Measurements from ENCODE around the gene PRKN.

Gene PRKN

GRCh38 chr6:162125659-162126058 is 601.9 kb downstream of the PRKN start:
- H3K4me3 ChIP-seq (ENCODE audit: low read depth, low read length): no peak overlapping the region
- TF ChIP-seq MYC (IDR thresholded peaks at IDR 0.05; ENCODE audit: low read depth, low read length) (no peak), MAX (IDR thresholded peaks at IDR 0.05; ENCODE audit: low read depth, low read length) (no peak), POLR2A (IDR thresholded peaks at IDR 0.05; ENCODE audit: extremely low read depth, insufficient read length) (no peak)
- TF ChIP-seq, protein P1, sequence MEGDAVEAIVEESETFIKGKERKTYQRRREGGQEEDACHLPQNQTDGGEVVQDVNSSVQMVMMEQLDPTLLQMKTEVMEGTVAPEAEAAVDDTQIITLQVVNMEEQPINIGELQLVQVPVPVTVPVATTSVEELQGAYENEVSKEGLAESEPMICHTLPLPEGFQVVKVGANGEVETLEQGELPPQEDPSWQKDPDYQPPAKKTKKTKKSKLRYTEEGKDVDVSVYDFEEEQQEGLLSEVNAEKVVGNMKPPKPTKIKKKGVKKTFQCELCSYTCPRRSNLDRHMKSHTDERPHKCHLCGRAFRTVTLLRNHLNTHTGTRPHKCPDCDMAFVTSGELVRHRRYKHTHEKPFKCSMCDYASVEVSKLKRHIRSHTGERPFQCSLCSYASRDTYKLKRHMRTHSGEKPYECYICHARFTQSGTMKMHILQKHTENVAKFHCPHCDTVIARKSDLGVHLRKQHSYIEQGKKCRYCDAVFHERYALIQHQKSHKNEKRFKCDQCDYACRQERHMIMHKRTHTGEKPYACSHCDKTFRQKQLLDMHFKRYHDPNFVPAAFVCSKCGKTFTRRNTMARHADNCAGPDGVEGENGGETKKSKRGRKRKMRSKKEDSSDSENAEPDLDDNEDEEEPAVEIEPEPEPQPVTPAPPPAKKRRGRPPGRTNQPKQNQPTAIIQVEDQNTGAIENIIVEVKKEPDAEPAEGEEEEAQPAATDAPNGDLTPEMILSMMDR (IDR thresholded peaks at IDR 0.05; ENCODE audit: low read depth, low read length): no peak
- no peak for DNase-seq (ENCODE audit: low read depth)

- no peak for TF ChIP-seq MYC (IDR thresholded peaks at IDR 0.05; ENCODE audit: low read depth, low read length)
- no peak for TF ChIP-seq MAX (IDR thresholded peaks at IDR 0.05; ENCODE audit: low read depth, low read length)
- TF ChIP-seq POLR2A (IDR thresholded peaks at IDR 0.05; ENCODE audit: extremely low read depth, insufficient read length): no peak
- TF ChIP-seq, protein P1 (IDR thresholded peaks at IDR 0.05; ENCODE audit: low read depth, low read length): no peak
- no peak for DNase-seq (ENCODE audit: low read depth)
- H3K4me3 ChIP-seq (ENCODE audit: low read depth, low read length): no peak overlapping the region
Observed at GRCh38 chr6:162124710-162125435, 602.7 kb downstream of the PRKN start.

- H3K4me3 ChIP-seq (ENCODE audit: low read depth, low read length): no peak overlapping the region
- DNase-seq (ENCODE audit: low read depth): peak; percentile 30
- no peak for TF ChIP-seq MAX (IDR thresholded peaks at IDR 0.05; ENCODE audit: low read depth, low read length)
- TF ChIP-seq, protein P1 (IDR thresholded peaks at IDR 0.05; ENCODE audit: low read depth, low read length): peak; percentile 26
Observed at GRCh38 chr6:162123797-162124196, 603.8 kb downstream of the PRKN start.

DNA sequence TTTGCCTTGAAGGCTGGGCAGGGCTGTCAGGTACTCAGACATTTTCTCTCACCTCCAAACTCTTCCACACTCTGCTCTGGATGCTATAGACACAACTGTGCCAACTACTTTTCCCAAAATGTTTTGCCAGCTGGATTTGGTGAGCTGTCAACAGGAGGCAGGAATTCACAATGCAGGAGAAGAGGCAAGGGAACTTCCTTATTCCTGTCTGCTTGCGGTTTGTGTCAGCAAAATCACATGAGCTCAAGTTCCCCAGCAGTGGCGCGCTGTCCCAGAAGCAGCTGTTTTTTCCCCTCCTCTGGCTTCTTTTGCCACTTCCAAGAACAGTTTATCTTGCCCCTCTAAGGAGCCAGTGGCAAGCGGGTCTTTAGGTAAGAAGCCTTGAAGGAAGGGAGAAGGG is 608.2 kb downstream of the PRKN start:
- no peak for TF ChIP-seq POLR2A (IDR thresholded peaks at IDR 0.05; ENCODE audit: extremely low read depth, insufficient read length)
- TF ChIP-seq MYC (IDR thresholded peaks at IDR 0.05; ENCODE audit: low read depth, low read length): no peak
- TF ChIP-seq, protein P1 (IDR thresholded peaks at IDR 0.05; ENCODE audit: low read depth, low read length): no peak
- TF ChIP-seq MAX (IDR thresholded peaks at IDR 0.05; ENCODE audit: low read depth, low read length): no peak
- peak; percentile 57 for DNase-seq (ENCODE audit: low read depth)
- H3K4me3 ChIP-seq (ENCODE audit: low read depth, low read length): no peak overlapping the region

- no peak overlapping the region for H3K4me3 ChIP-seq (ENCODE audit: low read depth, low read length)
- TF ChIP-seq MYC (IDR thresholded peaks at IDR 0.05; ENCODE audit: low read depth, low read length): no peak
- no peak for TF ChIP-seq POLR2A (IDR thresholded peaks at IDR 0.05; ENCODE audit: extremely low read depth, insufficient read length)
- TF ChIP-seq, protein P1 (IDR thresholded peaks at IDR 0.05; ENCODE audit: low read depth, low read length): no peak
- TF ChIP-seq MAX (IDR thresholded peaks at IDR 0.05; ENCODE audit: low read depth, low read length): no peak
- no peak for DNase-seq (ENCODE audit: low read depth)
Observed at GRCh38 chr6:162118706-162119105, 608.9 kb downstream of the PRKN start.
